ENCODE results near the gene PPP6R3. TPM values are rescaled to one million over a fixed set of nuclear protein-coding genes. Genes with fewer than 3 reads are reported as not detected.

PPP6R3 gene
- total RNA-seq, 2 donors from 2014 or later = 118 to 136 TPM

- Histone ChIP-seq H3K4me3 (ENCODE audit: low read length) (no peak overlapping the region), H3K36me3 (ENCODE audit: control insufficient read depth, insufficient read depth, low read length) (no peaks in the 10 kb centered on the region), H3K9ac (ENCODE audit: extremely low read depth, low read length, poor library complexity, severe bottlenecking) (no peak overlapping the region), H3K27ac (ENCODE audit: low read depth, low read length) (no peak overlapping the region), H3K4me1 (ENCODE audit: control insufficient read depth, insufficient read depth, low read length) (no peaks in the 10 kb centered on the region), H3K9me3 (ENCODE audit: control insufficient read depth, low read length) (peaks cover 10% of the 10 kb centered on the region), H3K27me3 (ENCODE audit: control insufficient read depth, insufficient read depth, low read length, poor library complexity, severe bottlenecking) (no peaks in the 10 kb centered on the region)
- Mint-ChIP-seq H3K27ac (no peak overlapping the region), H3K36me3 (ENCODE audit: low read depth) (no peaks in the 10 kb centered on the region), H3K4me3 (no peak overlapping the region), H3K4me1 (no peaks in the 10 kb centered on the region), H3K9me3 (peaks cover 7% of the 10 kb centered on the region), H3K27me3 (ENCODE audit: insufficient read depth) (peaks cover 2% of the 10 kb centered on the region)
- no peak for DNase-seq
- 92 to 95% methylated on average over 8 of the region's 8 CpGs for WGBS, 2 experiments (ENCODE audit: insufficient coverage in 1 of 2, insufficient read length in 1 of 2)
- no peak for TF ChIP-seq CTCF (conservative IDR thresholded peaks at IDR 0.05)
Measured at GRCh38 chr11:68654978-68655377, 194.4 kb downstream of the PPP6R3 start.

- Mint-ChIP-seq H3K9me3 (peaks cover 7% of the 10 kb centered on the region), H3K27ac (no peak overlapping the region), H3K27me3 (ENCODE audit: insufficient read depth) (peaks cover 2% of the 10 kb centered on the region), H3K4me3 (no peak overlapping the region), H3K4me1 (no peaks in the 10 kb centered on the region), H3K36me3 (ENCODE audit: low read depth) (no peaks in the 10 kb centered on the region)
- H3K4me3 ChIP-seq (ENCODE audit: low read length) = no peak overlapping the region
- no peaks in the 10 kb centered on the region for H3K4me1 ChIP-seq (ENCODE audit: control insufficient read depth, insufficient read depth, low read length)
- TF ChIP-seq CTCF (conservative IDR thresholded peaks at IDR 0.05) = no peak
- WGBS, 2 experiments (ENCODE audit: insufficient coverage in 1 of 2, insufficient read length in 1 of 2) = 86 to 92% methylated on average over 7 of the region's 7 CpGs
- no peak overlapping the region for H3K27ac ChIP-seq (ENCODE audit: low read depth, low read length)
- no peaks in the 10 kb centered on the region for H3K36me3 ChIP-seq (ENCODE audit: control insufficient read depth, insufficient read depth, low read length)
- H3K9ac ChIP-seq (ENCODE audit: extremely low read depth, low read length, poor library complexity, severe bottlenecking) = no peak overlapping the region
- H3K27me3 ChIP-seq (ENCODE audit: control insufficient read depth, insufficient read depth, low read length, poor library complexity, severe bottlenecking) = no peaks in the 10 kb centered on the region
- DNase-seq = no peak
- H3K9me3 ChIP-seq (ENCODE audit: control insufficient read depth, low read length) = peaks cover 10% of the 10 kb centered on the region
Measured at GRCh38 chr11:68655406-68655805, 194.9 kb downstream of the PPP6R3 start.

- Histone ChIP-seq H3K9me3 (ENCODE audit: control insufficient read depth, low read length) (peaks cover 10% of the 10 kb centered on the region), H3K4me1 (ENCODE audit: control insufficient read depth, insufficient read depth, low read length) (no peaks in the 10 kb centered on the region), H3K27me3 (ENCODE audit: control insufficient read depth, insufficient read depth, low read length, poor library complexity, severe bottlenecking) (no peaks in the 10 kb centered on the region), H3K27ac (ENCODE audit: low read depth, low read length) (no peak overlapping the region), H3K36me3 (ENCODE audit: control insufficient read depth, insufficient read depth, low read length) (no peaks in the 10 kb centered on the region), H3K4me3 (ENCODE audit: low read length) (no peak overlapping the region), H3K9ac (ENCODE audit: extremely low read depth, low read length, poor library complexity, severe bottlenecking) (no peak overlapping the region)
- WGBS, 2 experiments (ENCODE audit: insufficient coverage in 1 of 2, insufficient read length in 1 of 2) = 93 to 94% methylated on average over 8 of the region's 8 CpGs
- Mint-ChIP-seq H3K36me3 (ENCODE audit: low read depth) (no peaks in the 10 kb centered on the region), H3K4me1 (no peaks in the 10 kb centered on the region), H3K27ac (no peak overlapping the region), H3K9me3 (peaks cover 7% of the 10 kb centered on the region), H3K4me3 (no peak overlapping the region), H3K27me3 (ENCODE audit: insufficient read depth) (peaks cover 3% of the 10 kb centered on the region)
- DNase-seq = no peak
- no peak for TF ChIP-seq CTCF (conservative IDR thresholded peaks at IDR 0.05)
Measured at GRCh38 chr11:68655806-68656205, 195.3 kb downstream of the PPP6R3 start.
